Measurements from ENCODE around the gene PCDHGA8.
"Not testable (repeated sequence)": the region's sequence is repeated elsewhere in the genome, so short reads cannot be mapped to it uniquely, and the experiment has no call there.

The PCDHGA8 gene

GRCh38 chr5:141403387-141403786, 11.0 kb downstream of the PCDHGA8 start:
- TF ChIP-seq OVOL3 (tag by site-specific recombination; IDR thresholded peaks at IDR 0.05) (no peak), GLIS2 (tag by site-specific recombination; IDR thresholded peaks at IDR 0.05) (no peak), ZNF341 (tag by site-specific recombination; IDR thresholded peaks at IDR 0.05; ENCODE audit: low read depth) (no peak), ZNF112 (tag by site-specific recombination; IDR thresholded peaks at IDR 0.05) (no peak), ZNF514 (tag by site-specific recombination; IDR thresholded peaks at IDR 0.05) (no peak), ZNF423 (tag by site-specific recombination; IDR thresholded peaks at IDR 0.05) (no peak), ZNF433 (tag by site-specific recombination; IDR thresholded peaks at IDR 0.05; ENCODE audit: low read depth) (no peak), TRIM28 (IDR thresholded peaks at IDR 0.05; ENCODE audit: borderline replicate concordance, low read length) (no peak)
- Histone ChIP-seq H3K9me3 (ENCODE audit: control insufficient read depth, insufficient read depth, low read depth, low read length) (no peaks in the 10 kb centered on the region; the same call in 1 of the 2 replicates), H3K27ac (ENCODE audit: extremely low read depth, low read depth, low read length) (no peak overlapping the region), H3K4me3 (ENCODE audit: low read depth, low read length) (no peak overlapping the region), H3K4me1 (ENCODE audit: control insufficient read depth, insufficient read depth, low read length) (no peaks in the 10 kb centered on the region), H3K36me3 (ENCODE audit: control insufficient read depth in 2 of 2, insufficient read depth in 1 of 2, low read length in 2 of 2) (no peaks in the 10 kb centered on the region)
- ChIA-PET POLR2A (no interaction called here), CTCF (interaction anchor here (0.8 kb wide), 2 partner anchors 21 to 154 kb away, joined by 3 to 4 read pairs; partner anchors contain the start of gene PCDHGA7)

GRCh38 chr5:141407790-141408505, 15.5 kb downstream of the PCDHGA8 start, which contains the start of gene PCDHGB6:
Gene PCDHGB6, plus strand, starts transcription at chr5:141408021. Its CDS starts 182 bp downstream, at chr5:141408203.
- H3K9me3 ChIP-seq (ENCODE audit: control insufficient read depth, insufficient read depth, low read depth, low read length); H3K27ac ChIP-seq (ENCODE audit: extremely low read depth, low read depth, low read length); H3K4me1 ChIP-seq (ENCODE audit: control insufficient read depth, insufficient read depth, low read length); H3K4me3 ChIP-seq (ENCODE audit: low read depth, low read length); H3K36me3 ChIP-seq (ENCODE audit: control insufficient read depth in 2 of 2, insufficient read depth in 1 of 2, low read length in 2 of 2); POLR2A ChIA-PET: not testable (repeated sequence)
- CTCF ChIA-PET, result interaction anchor here (0.8 to 2.9 kb wide), 4 partner anchors 9 to 158 kb away, joined by 3 to 14 read pairs (median 6); partner anchors contain the start of genes PCDHGA8 and PCDHGB7

- CTCF ChIA-PET, result interaction anchor here (0.7 to 1.0 kb wide), 2 partner anchors 148 to 167 kb away, joined by 3 to 4 read pairs; no protein-coding TSS in a partner anchor
- Histone ChIP-seq H3K4me1 (ENCODE audit: control insufficient read depth, insufficient read depth, low read length) (no peaks in the 10 kb centered on the region), H3K9me3 (ENCODE audit: control insufficient read depth, insufficient read depth, low read depth, low read length) (no peaks in the 10 kb centered on the region), H3K4me3 (ENCODE audit: low read depth, low read length) (no peak overlapping the region), H3K27ac (ENCODE audit: extremely low read depth, low read depth, low read length) (no peak overlapping the region), H3K36me3 (ENCODE audit: control insufficient read depth in 2 of 2, insufficient read depth in 1 of 2, low read length in 2 of 2) (no peaks in the 10 kb centered on the region)
- TF ChIP-seq, protein P1, sequence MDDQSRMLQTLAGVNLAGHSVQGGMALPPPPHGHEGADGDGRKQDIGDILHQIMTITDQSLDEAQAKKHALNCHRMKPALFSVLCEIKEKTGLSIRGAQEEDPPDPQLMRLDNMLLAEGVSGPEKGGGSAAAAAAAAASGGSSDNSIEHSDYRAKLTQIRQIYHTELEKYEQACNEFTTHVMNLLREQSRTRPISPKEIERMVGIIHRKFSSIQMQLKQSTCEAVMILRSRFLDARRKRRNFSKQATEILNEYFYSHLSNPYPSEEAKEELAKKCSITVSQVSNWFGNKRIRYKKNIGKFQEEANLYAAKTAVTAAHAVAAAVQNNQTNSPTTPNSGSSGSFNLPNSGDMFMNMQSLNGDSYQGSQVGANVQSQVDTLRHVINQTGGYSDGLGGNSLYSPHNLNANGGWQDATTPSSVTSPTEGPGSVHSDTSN (CRISPR knock-in tag; IDR thresholded peaks at IDR 0.05), result no peak
- POLR2A ChIA-PET, result no interaction called here
These were observed 17.3 kb downstream of the PCDHGA8 start for GRCh38 chr5:141409598-141410306.

GRCh38 chr5:141411575-141411974, 19.1 kb downstream of the PCDHGA8 start:
- no peak overlapping the region for H3K27ac ChIP-seq (ENCODE audit: extremely low read depth, low read depth, low read length)
- no peaks in the 10 kb centered on the region for H3K4me1 ChIP-seq (ENCODE audit: control insufficient read depth, insufficient read depth, low read length)
- ChIA-PET CTCF (interaction anchor here (0.6 to 1.5 kb wide), 2 partner anchors 10 to 726 kb away, joined by 4 to 6 read pairs; partner anchors contain the start of gene PCDHGA11), POLR2A (no interaction called here)
- no peaks in the 10 kb centered on the region for H3K36me3 ChIP-seq (ENCODE audit: control insufficient read depth in 2 of 2, insufficient read depth in 1 of 2, low read length in 2 of 2)
- no peak overlapping the region for H3K4me3 ChIP-seq (ENCODE audit: low read depth, low read length)
- no peaks in the 10 kb centered on the region for H3K9me3 ChIP-seq (ENCODE audit: control insufficient read depth, insufficient read depth, low read depth, low read length)
- TF ChIP-seq ZNF571 (tag by site-specific recombination; IDR thresholded peaks at IDR 0.05) (no peak), ZNF658 (tag by site-specific recombination; IDR thresholded peaks at IDR 0.05) (no peak), PRDM10 (tag by site-specific recombination; IDR thresholded peaks at IDR 0.05) (no peak), ZNF202 (tag by site-specific recombination; IDR thresholded peaks at IDR 0.05; ENCODE audit: borderline replicate concordance) (no peak), OSR2 (tag by site-specific recombination; IDR thresholded peaks at IDR 0.05) (no peak), ZNF239 (tag by site-specific recombination; IDR thresholded peaks at IDR 0.05) (no peak), ZNF600 (tag by site-specific recombination; IDR thresholded peaks at IDR 0.05) (no peak)
- TF ChIP-seq, protein P2, sequence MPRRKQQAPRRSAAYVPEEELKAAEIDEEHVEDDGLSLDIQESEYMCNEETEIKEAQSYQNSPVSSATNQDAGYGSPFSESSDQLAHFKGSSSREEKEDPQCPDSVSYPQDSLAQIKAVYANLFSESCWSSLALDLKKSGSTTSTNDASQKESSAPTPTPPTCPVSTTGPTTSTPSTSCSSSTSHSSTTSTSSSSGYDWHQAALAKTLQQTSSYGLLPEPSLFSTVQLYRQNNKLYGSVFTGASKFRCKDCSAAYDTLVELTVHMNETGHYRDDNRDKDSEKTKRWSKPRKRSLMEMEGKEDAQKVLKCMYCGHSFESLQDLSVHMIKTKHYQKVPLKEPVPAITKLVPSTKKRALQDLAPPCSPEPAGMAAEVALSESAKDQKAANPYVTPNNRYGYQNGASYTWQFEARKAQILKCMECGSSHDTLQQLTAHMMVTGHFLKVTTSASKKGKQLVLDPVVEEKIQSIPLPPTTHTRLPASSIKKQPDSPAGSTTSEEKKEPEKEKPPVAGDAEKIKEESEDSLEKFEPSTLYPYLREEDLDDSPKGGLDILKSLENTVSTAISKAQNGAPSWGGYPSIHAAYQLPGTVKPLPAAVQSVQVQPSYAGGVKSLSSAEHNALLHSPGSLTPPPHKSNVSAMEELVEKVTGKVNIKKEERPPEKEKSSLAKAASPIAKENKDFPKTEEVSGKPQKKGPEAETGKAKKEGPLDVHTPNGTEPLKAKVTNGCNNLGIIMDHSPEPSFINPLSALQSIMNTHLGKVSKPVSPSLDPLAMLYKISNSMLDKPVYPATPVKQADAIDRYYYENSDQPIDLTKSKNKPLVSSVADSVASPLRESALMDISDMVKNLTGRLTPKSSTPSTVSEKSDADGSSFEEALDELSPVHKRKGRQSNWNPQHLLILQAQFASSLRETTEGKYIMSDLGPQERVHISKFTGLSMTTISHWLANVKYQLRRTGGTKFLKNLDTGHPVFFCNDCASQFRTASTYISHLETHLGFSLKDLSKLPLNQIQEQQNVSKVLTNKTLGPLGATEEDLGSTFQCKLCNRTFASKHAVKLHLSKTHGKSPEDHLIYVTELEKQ (tag by site-specific recombination; IDR thresholded peaks at IDR 0.05; ENCODE audit: borderline replicate concordance), result no peak
